GM21576 (cell line): Measurements from ENCODE around the gene SLC4A5.
A peak's percentile ranks its signal among the peaks of the same experiment; 100 is the strongest.
"Not testable (repeated sequence)": the region's sequence is repeated elsewhere in the genome, so short reads cannot be mapped to it uniquely, and the experiment has no call there.

ENCODE experiments used
- ATAC-seq: cut with Tn5 transposase; IDR thresholded peaks from one replicate; pipeline ENCODE4 v1.9.1; 2021; ENCODE audit warnings: mild to moderate bottlenecking, moderate library complexity; ENCODE audit not compliant: unreplicated experiment

SLC4A5 gene

DNA sequence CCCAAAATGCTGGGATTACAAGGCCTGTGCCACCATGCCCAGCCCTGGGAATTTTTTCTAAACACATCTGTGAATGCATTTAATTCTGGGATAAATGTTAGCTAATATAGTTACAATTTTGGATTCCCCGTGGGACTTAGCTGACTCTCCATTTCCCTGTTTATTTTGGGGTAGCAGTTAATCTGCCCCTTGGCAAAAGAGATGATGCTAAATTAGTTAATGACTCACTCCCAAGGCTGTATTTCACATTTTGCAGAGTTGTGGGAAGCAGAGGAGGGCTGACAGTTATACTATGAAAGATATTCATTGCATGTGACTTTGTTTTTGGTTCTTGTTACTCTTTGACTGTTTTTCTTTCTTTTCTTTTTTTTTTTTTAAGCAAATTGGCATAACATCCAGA is 141.6 kb downstream of the SLC4A5 start:
- no peak for ATAC-seq

- ATAC-seq: no peak
These were observed 142.0 kb downstream of the SLC4A5 start for GRCh38 chr2:74201196-74201595.

DNA sequence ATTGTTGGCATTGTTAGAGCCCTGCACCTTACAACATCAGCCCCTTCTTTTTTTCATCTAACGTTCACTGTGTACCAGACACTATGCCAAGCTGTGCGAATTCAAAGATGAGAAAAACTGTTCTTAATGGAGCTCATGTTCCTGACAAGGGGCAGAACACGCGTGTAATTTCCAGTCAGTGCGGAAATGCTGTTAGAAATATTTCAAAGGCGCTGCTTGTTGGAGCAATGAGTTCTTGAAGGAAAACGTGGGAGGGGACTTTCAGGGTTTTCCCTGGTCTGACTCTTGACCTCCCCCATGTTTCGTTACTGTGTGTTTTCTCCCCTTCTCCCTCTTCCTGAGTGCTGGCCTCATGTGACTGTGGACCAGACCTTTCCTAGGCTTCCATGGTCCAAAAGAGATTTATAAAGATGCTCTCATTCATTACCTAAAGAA is 143.3 kb downstream of the SLC4A5 start:
- ATAC-seq: no peak

- no peak for ATAC-seq
These were observed 143.9 kb downstream of the SLC4A5 start for GRCh38 chr2:74199275-74199701.

- peak; percentile 87 for ATAC-seq
These were observed 144.5 kb downstream of the SLC4A5 start, which contains the start of gene MTHFD2 for GRCh38 chr2:74198461-74199274. Gene MTHFD2, plus strand, starts transcription at chr2:74198615. Its CDS starts 27 bp downstream, at chr2:74198642.

GRCh38 chr2:74198023-74198460 is 145.2 kb downstream of the SLC4A5 start:
- ATAC-seq: no peak

GRCh38 chr2:74197049-74197448 is 146.2 kb downstream of the SLC4A5 start:
- no peak for ATAC-seq

- no peak for ATAC-seq
These were observed 148.4 kb downstream of the SLC4A5 start for GRCh38 chr2:74194799-74195198.

- no peak for ATAC-seq
These were observed 151.4 kb downstream of the SLC4A5 start for GRCh38 chr2:74191596-74192380.

DNA sequence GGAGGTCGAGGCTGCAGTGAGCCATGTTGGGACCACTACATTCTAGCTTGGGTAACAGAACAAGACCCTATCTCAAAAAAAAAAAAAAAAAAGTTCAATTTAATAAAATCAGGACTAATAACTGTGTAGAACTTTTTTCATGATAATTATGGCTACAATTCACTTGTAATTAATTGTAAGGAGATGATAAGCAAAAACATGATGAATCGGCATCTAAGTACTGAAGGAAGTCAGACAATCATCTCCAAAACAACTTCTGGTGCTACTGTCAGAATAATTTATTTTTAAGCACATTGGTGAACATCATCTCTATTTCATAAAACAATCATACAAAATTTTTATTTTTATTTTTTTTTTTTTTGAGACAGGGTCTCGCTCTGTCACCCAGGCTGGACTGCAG is 154.5 kb downstream of the SLC4A5 start:
- ATAC-seq: no peak

GRCh38 chr2:74188018-74188601 is 155.1 kb downstream of the SLC4A5 start:
- no peak for ATAC-seq

- ATAC-seq: not testable (repeated sequence)
These were observed 156.5 kb downstream of the SLC4A5 start for GRCh38 chr2:74186706-74187105.

DNA sequence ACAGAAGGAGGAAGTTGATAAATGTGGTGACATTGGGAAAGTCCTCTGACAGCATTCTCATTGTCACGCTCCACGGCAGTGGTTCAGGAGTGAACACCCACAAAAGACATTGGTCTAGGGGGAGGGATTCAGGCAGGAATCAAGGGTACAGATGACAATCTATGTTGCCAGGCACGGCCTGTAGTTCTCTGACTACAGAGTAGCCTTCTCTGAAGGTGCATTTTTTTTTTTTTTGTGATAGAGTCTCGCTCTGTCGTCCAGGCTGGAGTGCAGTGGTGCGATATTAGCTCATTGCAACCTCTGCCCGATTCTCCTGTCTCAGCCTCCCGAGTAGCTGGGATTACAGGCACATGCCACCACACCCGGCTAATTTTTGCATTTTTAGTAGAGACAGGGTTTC is 157.2 kb downstream of the SLC4A5 start:
- peak; percentile 48 for ATAC-seq

GRCh38 chr2:74183878-74184277 is 159.3 kb downstream of the SLC4A5 start:
- ATAC-seq: no peak

- peak; percentile 35 for ATAC-seq
These were observed 161.5 kb downstream of the SLC4A5 start for GRCh38 chr2:74181739-74182138.

- peak; percentile 3 for ATAC-seq
These were observed 164.0 kb downstream of the SLC4A5 start for GRCh38 chr2:74179063-74179865.

DNA sequence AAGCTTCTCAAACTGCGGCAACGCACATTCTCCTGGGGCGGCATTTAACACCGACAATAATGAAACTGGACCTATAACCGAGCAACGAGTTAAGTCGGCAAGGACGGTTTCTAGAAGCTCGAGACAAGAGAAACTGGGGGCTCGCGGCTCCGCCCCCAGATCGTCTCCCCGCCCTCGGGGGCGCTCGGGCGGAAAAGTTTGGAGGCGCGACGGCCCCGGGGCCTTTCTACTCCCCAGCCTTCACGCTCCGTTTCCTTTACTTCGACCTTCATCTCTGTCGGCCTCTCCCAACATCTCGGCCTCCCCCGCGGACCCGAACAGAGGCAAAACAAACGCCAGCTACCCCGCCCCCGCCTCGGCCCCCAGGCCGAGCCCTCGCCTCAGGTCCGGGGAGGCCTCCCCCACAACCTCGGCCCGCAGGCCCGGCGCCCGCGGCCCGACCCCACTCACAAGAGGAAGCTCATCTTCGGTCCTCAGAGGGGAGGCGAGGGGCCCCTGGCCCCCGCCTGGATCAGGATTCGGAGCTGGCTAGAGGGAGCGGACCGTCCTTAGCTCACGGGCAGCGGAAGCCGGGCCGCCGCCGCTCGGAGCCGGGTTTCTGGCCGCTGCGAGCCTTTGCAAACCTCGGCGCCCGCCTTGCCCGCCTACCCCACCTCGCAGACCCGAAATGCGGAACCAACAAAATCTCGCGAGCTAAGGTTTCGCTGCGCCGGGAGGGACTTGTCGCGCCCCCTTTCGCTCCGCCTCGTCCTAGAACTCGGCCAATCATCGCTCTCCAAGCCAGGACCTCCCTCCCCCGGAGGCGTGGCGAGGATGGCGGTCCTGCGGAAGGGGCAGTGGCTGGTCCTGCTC is 164.8 kb downstream of the SLC4A5 start, which contains the start of gene MOB1A:
TSS of gene MOB1A (minus strand) at position 669 of the 852 bp plus-strand sequence. CDS start at position 464, 205 bp downstream.
- ATAC-seq: peak; percentile 74

DNA sequence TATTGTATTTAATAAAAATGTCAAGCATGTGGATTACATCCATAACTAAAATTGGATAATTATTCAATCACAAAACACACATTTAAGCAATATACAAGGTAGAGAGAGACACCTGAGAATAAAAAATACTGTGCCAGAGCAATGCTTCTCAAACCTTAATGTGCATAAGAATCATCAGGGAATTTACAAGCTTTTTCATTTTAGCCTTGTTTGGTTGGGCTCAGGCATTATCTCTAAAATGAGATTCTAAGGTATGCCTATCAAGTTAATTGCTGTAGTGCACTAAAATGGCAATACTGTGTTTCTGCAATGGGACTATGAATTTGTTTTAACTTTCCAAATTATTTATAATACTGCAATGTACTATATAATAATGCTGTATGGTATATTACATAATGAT is 165.5 kb downstream of the SLC4A5 start:
- no peak for ATAC-seq

DNA sequence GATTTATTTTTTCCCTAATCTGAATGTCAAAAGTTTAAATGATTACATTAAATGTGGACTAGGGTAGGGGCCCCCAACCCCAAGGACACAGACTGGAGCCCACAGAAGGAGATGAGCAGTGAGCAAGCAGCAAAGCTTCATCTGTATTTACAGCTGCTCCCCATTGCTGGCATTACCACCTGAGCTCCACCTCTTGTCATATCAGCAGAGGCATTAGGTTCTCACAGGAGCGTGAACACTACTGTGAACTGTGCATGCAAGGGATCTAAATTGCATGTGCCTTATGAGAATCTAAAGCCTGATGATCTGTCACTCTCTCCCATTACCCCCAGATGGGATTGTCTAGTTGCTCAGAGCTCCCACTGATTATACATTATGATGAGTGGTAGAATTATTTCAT is 168.3 kb downstream of the SLC4A5 start:
- ATAC-seq: no peak

DNA sequence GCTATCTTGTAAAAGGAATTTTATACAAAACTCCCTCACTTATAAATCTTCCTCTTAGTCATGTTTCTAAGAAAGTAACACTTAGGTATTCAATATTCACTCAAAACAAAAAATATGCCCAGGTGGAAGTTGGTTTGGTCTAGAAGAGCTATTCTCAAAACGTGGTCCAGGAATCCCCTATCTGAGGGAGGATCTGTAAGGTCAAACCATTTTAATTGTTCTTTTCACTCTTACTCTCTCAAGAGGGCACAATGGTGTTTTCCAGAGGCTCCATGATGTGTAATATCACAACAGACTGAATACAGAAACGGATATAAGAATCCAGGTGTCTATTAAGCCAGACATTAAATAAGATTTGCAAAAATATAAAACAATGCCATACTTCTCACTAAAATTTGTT is 174.5 kb downstream of the SLC4A5 start:
- no peak for ATAC-seq
